AG09309 (cell line): ENCODE results near the gene APP.

Experiments
- DNase-seq: peaks from one replicate; pipeline ENCODE4 v3.0.0-alpha.2; 2010; ENCODE audit warnings: low read depth
- H3K4me3 ChIP-seq: 2 replicates; pipeline ENCODE4 v1.5.1; 2011; ENCODE audit warnings: mild to moderate bottlenecking, low read depth, low read length, moderate library complexity; ENCODE audit not compliant: control insufficient read depth
- TF ChIP-seq, protein P1 (sequence below): IDR thresholded peaks from 2 replicates; pipeline ENCODE4 v1.5.1; 2011; ENCODE audit warnings: mild to moderate bottlenecking, low read depth, low read length, inconsistent platforms; ENCODE audit not compliant: insufficient read depth, control insufficient read depth; ENCODE audit errors: missing control alignments

Gene APP

DNA sequence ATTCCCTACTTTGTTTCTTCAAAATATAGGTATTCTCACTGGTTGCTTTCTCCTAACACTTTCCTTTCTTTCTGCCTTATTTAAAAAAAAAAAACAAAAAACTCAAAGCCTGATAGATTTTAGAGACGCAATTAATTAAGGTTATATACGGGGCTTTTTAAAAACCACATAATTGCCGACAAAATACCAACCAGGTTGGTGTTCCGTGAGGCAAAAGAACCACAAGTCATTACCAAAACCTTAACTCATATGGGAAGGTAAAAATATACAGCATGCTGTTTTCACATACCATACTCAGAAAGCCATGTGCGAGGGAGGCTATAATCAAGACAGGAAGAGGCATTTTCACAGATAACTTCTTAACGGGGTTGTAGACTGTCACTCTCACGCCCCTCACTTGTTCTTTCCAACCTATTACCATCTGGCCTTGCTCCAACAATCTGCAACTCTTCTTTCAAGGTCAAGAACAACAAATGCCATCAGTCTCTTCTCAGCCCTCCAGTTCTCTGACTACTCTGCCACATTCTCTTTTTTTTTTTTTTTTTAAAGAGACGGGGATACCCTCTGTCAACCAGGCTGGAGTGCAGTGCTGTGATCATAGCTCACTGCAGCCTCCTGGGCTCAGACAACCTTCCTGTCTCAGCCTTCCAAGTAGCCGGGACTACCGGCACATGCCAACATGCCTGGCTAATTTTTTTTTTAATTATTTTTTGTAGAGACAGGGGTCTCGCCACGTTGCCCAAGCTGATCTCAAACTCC is 102.6 kb downstream of the APP start:
- H3K4me3 ChIP-seq = no peak overlapping the region
- no peak for DNase-seq
- TF ChIP-seq, protein P1, sequence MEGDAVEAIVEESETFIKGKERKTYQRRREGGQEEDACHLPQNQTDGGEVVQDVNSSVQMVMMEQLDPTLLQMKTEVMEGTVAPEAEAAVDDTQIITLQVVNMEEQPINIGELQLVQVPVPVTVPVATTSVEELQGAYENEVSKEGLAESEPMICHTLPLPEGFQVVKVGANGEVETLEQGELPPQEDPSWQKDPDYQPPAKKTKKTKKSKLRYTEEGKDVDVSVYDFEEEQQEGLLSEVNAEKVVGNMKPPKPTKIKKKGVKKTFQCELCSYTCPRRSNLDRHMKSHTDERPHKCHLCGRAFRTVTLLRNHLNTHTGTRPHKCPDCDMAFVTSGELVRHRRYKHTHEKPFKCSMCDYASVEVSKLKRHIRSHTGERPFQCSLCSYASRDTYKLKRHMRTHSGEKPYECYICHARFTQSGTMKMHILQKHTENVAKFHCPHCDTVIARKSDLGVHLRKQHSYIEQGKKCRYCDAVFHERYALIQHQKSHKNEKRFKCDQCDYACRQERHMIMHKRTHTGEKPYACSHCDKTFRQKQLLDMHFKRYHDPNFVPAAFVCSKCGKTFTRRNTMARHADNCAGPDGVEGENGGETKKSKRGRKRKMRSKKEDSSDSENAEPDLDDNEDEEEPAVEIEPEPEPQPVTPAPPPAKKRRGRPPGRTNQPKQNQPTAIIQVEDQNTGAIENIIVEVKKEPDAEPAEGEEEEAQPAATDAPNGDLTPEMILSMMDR = no peak

DNA sequence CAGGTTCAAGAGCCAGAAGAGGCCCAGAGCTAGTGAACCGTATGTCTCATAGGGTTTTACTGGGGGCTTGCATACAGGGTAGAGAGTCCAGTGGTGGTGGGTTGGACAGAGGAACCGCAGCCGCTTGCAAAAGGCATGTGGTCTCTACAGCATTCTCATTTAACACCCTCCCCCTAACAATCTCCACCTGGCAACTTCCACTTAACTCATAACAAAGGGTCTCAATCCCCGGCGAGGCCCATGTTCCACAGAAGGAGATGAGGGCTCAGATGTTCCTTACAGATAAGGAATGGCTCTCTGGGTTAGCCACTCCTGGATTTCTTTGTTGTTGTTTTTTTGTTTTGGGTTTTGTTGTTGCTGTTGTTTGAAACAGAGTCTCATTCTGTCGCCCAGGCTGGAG is 106.1 kb downstream of the APP start:
- H3K4me3 ChIP-seq = no peak overlapping the region
- TF ChIP-seq, protein P1 = no peak
- DNase-seq = no peak

DNA sequence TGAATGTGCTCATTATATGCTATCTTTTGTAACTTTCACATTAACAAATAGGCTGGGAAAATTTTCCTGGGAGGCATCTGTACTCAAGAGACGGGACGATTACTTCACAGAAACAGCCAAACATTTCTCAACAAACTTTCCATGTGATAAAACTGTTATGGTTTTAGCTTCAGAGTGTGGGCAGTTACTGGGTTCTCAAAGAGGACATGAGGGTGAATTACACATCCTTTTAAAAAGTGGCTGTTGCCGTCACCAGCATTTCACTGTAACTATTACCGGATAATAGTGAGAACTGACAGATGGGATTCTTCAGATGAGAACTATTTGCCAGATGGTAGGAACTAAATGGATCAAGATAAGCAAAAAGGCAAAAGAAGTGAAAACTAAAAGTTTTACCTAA is 109.1 kb downstream of the APP start:
- no peak overlapping the region for H3K4me3 ChIP-seq
- DNase-seq = peak; percentile 34
- TF ChIP-seq, protein P1 = no peak

GRCh38 chr21:26060335-26061115 is 110.0 kb downstream of the APP start:
- H3K4me3 ChIP-seq = no peak overlapping the region
- TF ChIP-seq, protein P1 = no peak
- no peak for DNase-seq

DNA sequence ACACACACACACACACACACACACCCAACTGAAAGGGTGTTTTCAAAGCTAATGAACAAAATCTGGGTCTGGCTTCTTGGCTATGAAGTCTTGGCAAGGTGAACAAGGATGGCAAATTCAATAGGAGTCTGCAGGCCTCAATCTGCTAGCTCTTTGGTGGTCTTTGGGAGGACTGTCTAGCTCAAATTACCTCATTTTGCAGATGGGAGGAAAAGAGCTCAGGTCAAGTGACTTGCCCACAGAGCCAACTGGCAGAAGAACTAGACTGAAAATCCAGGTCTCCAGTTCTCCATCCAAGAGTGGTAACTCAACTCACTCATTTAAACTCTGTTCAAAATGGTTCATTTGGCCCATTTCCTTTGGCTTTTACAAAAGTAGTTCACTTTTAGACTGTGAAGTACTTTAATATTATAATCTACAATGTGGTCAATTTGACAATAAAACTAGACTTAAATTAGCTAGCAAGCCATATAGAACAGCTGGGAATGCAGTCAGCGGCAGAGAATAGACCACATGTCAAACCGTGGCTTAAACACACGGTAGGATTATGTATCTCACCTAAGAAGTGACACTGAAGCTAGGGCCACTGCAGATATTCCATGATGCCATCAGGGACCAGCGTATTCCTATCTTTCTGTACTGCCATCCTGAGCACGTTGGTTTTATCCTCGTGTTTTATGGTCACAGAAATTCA is 112.9 kb downstream of the APP start:
- TF ChIP-seq, protein P1 = no peak
- no peak for DNase-seq
- no peak overlapping the region for H3K4me3 ChIP-seq

- TF ChIP-seq, protein P1 = no peak
- DNase-seq = no peak
- no peak overlapping the region for H3K4me3 ChIP-seq
These were observed 114.7 kb downstream of the APP start for GRCh38 chr21:26055841-26056264.
